HG02943 (cell line): ENCODE data around the gene CMTM2.
"Not testable (repeated sequence)": the region's sequence is repeated elsewhere in the genome, so short reads cannot be mapped to it uniquely, and the experiment has no call there.

Experiments used
- ATAC-seq: cut with Tn5 transposase; IDR thresholded peaks from one replicate; pipeline ENCODE4 v1.9.1; 2021; ENCODE audit warnings: mild to moderate bottlenecking, low read depth, moderate library complexity; ENCODE audit not compliant: unreplicated experiment

Gene CMTM2

DNA sequence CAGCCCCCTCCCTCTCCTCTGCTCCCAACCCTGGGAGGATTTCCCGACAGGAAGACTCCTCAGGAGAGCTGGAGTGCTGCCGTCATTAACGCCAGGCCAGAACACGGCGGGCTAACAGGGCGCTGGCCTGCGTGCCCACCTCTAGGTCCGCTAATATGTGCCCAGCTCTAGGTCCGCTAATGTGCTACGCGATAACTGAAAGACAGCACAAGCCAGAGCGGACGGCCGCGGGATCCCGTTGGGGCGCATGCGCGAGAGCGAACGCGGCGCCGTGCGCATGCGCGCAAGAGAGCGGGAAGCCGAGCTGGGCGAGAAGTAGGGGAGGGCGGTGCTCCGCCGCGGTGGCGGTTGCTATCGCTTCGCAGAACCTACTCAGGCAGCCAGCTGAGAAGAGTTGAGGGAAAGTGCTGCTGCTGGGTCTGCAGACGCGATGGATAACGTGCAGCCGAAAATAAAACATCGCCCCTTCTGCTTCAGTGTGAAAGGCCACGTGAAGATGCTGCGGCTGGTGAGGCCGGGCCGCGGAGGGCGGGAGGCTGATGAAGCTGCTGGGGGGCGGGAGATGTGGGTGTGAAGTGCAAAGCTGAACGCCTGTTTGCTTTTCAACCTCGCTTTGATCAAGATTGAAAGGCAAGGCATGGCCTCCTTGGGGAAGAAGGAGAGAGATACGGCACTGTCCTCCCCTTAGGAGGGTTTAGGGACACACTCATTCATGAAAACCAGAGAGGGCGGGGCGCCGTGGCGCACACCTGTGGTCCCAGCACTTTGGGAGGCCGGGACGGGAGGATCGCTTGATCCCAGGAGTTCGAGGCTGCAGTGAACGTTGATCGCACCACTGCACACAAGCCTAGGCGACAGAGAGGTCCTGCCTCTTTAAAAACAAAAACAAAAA, 26.7 kb upstream of the CMTM2 start, which contains the start of gene CKLF:
CKLF (plus strand) TSS at position 291 of the 892 bp plus-strand sequence; CDS start at position 431, 140 bp downstream.
- peak; percentile 76 for ATAC-seq

DNA sequence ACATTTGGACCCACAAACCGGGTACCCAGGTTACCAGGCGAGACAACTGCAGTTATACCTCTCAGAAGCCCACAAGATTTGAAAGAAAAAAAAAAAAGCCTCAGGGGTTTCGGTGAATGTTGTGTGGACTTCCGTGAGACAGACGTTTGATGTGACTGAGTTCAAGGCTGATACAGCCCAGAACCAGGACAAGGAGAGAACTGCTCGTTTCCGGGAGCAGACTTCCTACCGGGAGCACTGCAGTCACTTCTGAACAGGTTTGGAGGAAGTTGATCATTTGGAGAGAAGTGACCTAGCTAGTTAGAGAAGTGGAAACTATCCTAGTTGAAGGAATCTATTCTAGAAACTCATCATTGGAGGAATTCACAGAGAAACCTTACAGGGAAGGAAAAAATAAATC, 26.0 kb upstream of the CMTM2 start:
- ATAC-seq, result no peak

DNA sequence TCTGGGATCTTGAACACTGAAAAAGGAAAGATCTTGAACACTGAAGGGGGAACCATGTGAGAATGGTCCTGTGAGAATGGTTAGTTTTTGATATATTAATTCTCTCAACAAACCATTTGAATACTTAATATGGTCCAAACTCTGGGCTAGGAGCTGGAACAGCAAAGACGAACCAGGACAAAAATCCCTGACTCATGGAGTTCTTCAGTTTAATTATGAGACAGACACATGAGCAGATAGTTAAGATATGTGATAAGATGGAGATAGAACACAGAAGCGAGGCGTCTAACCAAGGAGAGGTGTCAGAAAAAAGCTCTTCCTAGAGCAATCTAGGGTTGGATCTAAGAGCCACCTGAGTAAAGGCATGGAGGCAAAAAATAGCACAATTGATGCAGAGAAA, 25.2 kb upstream of the CMTM2 start:
- no peak for ATAC-seq

DNA sequence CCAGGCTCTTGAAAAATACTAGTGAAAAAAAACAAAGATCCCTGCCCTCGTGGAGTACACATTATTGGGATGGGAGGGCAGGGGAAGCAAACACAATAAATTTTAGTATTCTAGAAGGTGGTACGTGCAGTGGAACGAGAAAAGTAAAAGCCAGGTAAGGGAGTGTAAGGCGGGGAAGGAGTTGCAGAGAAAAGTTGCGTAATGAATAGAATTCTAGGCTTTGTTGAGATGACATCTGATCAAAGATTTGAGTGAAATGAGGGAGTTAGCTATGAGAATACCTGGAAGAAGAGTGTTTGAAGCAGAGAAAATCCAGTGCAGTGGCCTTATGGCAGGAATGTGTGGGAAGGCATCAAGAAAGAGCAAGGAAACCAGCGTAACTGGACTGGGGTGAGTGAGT, 24.8 kb upstream of the CMTM2 start:
- ATAC-seq, result no peak

DNA sequence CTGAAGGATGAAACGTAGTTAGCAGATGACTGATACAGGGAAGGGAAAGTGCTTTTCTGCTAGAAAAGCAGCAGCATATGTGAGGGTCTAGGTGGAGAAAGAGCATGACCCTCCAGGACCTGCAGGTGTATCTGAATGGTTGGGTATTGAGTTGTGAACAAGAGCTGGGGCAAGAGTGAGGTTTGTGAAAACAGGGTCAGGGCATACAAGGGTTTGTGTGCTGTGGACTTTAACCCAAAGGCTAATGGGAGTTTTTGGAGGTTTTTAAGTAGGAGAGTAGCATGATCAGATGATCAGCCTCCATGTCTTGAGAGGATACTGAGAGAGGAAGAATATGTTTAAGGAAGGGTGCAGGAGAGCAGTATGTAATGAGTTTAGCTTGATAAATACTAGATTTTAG, 19.2 kb upstream of the CMTM2 start:
- ATAC-seq, result no peak

DNA sequence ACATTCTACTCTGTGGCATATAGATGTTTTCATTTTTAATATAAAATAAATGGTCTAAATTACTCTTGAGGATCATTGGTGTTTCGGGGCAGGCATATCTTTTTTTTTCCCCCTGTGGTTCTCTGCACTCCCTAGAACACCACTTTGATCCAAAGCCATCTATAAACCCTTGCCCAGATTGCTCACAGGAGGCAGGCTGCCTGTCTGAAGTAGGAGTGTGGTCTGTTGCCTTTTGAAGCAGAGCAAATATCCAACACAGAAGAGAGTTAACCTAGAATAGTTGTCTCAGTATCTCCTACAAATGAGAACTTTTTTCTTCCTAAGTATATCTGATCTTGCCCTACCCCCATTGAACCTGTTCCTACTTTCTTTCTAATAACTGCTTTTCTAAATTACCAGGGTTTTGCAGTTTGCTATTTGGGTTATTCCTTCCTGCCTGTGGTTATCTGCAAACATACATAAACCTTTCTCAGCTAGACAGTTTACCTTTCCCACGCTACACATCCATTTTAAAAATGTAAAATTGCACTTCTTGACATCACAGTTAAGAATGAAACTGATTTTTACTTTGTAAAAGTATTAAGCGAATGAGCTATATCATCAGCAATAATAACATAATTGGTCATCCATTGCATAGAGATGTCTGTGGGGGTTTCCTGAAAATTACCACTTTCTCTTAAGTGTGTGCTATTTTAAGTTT, 17.7 kb upstream of the CMTM2 start:
- ATAC-seq, result no peak

DNA sequence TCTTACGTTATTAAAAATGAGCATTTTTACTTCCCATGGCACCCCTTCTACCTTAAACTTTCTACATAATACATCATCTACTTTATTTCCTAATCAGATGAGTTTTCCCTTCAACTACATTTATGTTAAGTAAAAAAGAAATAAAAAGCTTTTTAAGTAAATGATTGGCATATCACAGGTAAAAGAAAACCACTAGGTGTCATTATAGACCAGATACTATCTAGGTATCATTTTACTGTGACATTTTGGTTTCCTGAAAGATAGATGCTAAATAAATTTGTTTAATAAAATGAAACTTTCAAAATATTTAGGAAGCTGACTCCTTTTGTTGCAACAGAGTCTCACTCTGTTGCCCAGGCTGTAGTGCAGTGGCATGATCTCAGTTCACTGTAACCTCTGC, 16.9 kb upstream of the CMTM2 start:
- no peak for ATAC-seq

- ATAC-seq, result no peak
Measured at GRCh38 chr16:66562986-66563385, 16.3 kb upstream of the CMTM2 start.

GRCh38 chr16:66563574-66564334, 15.5 kb upstream of the CMTM2 start:
- no peak for ATAC-seq

GRCh38 chr16:66566051-66566901, 13.0 kb upstream of the CMTM2 start, which contains the start of gene CMTM1:
Gene CMTM1 (plus strand): TSS chr16:66566439. CDS start chr16:66566514, 75 bp downstream.
- no peak for ATAC-seq

DNA sequence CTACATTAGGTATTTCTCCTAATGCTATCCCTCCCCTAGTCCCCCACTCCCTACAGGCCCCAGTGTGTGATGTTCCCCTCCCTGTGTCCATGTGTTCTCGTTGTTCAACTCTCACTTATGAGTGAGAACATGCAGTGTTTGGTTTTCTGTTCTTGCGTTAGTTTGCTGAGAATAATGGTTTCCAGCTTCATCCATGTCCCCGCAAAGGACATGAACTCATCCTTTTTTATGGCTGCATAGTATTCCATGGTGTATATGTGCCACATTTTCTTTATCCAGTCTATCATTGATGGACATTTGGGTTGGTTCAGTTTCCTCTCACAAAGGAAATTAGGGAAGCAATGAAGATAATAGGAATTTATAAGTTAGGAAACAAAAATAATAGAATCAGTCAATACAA, 12.0 kb upstream of the CMTM2 start:
- ATAC-seq, result not testable (repeated sequence)

DNA sequence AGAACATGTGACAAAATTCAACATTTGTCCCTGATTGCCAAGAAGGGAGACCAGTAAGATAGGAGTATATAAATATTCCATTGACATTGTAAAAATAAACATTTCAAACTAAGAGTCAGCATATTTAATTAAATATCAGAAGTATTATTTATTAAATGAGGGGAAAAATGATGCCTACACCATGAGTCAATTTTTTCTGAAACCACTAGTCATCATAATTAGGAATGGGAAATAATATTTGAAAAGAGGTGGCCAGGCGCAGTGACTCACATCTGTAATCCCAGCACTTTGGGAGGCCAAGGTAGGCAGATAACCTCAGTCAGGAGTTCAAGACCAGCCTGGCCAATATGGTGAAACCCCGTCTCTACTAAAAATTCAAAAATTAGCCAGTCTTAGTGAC, 10.9 kb upstream of the CMTM2 start:
- no peak for ATAC-seq

- ATAC-seq, result no peak
Measured at GRCh38 chr16:66569131-66569530, 10.1 kb upstream of the CMTM2 start.

GRCh38 chr16:66569827-66570405, 9.3 kb upstream of the CMTM2 start:
- ATAC-seq, result no peak

GRCh38 chr16:66572356-66572755, 6.9 kb upstream of the CMTM2 start:
- ATAC-seq, result no peak

DNA sequence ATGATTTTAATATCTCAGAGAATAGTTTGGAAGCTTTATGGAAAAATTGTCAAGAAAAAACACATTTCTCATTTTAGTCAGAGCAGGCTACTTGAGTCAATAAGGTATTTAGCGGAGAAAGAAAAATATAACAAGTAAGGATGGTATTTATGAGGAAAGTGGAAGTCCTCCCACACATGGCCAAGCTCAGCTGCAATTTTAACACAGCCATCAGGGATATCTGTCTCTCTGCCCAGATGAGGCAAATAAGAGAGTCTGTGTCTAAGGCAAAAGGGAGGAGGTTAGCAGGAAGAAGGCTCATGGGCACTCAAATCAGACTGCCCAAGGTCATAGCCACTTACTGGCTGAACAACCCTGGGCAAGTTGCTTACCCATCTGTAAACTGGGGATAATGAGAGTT, 5.2 kb upstream of the CMTM2 start:
- no peak for ATAC-seq

GRCh38 chr16:66574531-66574930, 4.7 kb upstream of the CMTM2 start:
- no peak for ATAC-seq

DNA sequence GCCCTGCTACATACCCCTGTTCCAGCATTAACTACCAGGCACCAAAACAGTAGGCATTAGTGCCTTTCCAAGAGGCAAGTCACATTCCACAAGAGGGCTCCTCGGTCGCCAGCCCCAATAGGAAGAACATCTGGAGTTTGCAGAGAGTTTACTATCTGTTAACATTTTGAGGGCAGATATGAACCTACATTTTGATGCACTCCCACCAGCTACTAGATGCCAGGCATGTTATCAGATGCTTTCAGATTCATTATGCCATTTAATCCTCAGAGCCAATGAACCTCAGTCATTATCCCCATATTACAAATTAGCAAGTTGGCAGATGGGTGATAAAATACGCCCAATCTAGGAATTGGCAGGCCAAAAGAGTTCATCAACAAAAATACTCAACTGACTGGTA, 4.2 kb upstream of the CMTM2 start:
- ATAC-seq, result no peak

DNA sequence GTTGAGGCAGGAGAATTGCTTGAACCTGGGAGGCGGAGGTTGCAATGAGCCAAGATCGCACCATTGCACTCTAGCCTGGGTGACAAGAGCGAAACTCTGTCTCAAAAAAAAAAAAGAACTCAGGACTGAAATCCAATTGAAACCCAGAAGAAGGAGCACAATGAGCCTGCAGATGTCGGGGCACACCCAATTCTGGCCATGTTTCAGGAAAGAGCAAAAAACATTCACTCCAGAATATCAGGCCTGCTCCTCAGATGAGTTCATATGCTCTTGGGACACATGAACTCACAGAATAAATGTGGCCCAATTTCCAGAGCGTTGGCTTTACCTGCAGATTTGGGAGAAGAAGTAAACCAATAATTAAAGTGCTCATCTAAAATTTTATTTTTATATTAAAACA, 3.0 kb upstream of the CMTM2 start:
- ATAC-seq, result no peak
